NK-92 treated with Interleukin-12 subunit alpha and Interleukin-12 subunit beta, amount 100 ng/mL, for 24 hours (cell line): ENCODE measurements around the gene MRGPRE.

Experiments used
- DNase-seq: peaks from one replicate; lab custom pipeline; 2025; lab: John Stamatoyannopoulos, UW

The MRGPRE gene

DNA sequence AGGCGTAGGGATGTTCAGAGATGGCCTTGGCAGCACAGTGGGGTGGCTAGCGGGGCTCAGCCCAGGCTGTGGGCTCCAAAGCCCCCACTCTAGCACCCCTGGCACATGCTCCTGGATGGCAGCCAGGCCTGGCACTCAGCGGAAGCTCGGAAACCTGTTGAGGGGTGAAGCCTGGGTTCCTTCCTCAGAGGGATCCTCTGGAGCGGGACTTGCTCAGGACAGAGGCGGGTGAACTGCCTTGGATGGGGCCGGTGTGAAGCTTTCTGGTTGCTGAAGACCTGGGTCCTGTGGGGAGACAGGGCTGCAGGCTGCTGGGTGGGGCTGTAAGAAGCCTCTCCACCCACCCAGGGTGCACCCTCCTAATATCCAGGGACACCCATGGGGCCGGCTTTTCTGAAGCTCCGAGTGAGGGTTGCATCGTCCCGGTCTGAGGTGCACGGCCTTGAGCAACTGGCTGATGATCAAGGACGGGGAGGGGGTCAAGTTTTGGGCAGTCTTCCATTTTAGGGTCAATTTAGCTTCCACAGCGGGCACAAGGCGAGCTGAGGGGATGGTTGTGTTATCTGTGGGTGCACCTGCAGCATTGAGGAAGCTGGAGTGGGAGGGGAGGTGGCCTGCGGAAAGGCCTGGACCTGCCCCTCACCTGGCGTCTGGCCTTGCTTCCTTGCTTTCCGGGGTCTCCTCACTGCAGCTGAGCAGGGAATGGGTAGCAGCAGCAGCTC lies 5.2 kb downstream of the MRGPRE start:
- no peak for DNase-seq

DNA sequence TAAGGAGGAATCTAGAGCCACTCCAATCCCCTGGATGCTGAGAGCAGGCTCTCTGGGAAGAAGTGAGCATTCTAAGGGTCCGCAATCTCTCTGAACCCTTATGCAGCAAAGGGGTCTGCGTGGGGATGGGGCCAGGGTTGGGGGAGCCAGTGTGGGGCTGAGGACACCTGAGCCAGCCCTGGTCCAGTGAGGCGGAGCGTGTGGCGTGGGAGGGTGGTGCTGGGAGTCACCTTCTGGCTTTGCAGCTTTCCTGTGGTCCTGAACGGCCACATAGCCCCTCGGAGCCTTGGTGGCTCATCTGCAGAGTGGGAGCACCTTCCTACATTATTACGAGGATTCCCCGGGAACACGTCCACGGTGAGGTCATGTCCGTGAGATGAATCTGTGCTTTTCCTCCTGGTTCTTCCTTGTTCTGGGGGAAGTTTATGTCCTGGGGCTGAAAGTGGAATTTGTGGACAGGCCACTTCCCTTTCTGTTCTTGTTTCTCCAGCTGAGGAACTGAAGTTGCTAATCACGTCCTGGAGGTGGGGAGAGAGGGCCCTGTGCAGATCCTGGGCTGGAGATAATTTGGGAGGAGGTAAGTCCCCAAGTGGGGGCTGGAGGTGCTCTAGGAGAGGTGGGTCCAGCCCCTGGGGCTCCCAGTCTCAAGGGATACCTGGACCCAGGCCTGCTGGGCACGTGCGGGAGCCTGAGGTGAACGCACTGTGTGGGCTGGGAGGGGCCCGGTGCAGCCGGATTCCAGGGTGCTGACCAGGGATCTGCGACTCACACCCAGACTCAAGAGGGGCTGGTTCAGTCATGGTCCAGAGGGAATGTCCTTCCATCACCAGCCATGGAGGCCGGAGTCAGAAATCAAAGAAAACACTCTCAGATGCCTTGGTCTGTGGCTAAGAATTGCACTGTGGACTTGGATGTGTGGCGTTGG lies 6.1 kb downstream of the MRGPRE start:
- no peak for DNase-seq

DNA sequence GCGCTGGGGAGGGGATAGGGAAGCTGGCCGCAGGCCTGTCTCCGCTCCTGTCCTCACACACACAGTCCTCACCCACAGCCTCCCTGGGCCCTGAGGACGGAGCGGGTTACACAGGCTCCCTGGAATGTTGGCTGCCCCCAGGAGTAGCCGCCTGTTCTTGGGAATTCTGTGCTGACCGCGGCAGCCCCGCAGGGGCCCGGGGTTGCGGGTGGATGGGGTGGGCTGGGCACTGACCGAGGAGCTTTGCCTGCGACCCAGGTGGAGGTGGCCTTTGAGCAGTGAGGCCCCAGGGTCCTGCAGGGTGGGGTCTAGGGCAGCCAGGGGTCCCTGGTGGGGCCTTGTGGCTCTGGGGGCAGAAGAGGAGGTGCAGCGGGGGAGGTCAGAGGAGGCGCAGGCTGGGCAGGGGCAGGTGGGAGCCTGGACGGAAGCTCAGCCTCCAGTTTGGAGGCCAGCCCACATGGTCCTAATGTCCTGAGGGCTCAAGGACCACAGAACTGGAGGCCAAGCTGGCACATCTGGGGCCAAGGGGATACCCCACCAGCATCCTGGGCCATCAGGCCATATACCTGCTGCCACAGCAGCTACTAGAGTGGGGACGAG lies 7.0 kb downstream of the MRGPRE start:
- DNase-seq: no peak

DNA sequence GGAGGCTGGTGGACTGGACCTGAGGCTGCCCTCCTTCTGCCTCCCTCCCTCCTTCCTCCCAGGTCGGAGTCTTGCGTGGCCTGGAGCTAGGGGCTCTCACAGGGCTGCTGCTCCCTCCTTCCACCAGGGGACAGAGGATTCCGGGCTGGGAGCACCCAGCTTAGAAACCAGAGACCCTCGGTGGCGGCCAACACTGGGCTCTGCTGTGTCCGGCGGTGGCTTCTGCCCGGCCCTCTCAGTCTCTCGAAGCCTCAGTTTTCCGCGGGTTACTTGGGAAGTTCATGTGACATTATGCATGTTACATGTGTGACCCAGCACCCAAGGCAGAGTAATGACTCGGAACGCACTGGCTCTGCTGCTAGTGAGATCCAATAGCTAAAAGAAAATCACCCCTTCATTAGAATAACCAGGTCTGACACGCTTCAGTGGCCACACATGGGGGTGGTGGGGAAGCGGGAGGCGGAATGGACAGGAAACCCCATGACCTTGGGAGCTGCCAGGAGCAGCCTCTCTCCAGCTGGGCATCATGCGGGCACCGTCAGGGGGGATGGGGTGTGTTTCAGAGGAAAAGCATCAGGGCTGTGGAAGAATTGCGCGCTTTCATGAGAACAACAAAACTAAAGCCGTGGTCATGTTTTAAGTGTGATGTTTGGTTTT lies 7.7 kb downstream of the MRGPRE start:
- no peak for DNase-seq

DNA sequence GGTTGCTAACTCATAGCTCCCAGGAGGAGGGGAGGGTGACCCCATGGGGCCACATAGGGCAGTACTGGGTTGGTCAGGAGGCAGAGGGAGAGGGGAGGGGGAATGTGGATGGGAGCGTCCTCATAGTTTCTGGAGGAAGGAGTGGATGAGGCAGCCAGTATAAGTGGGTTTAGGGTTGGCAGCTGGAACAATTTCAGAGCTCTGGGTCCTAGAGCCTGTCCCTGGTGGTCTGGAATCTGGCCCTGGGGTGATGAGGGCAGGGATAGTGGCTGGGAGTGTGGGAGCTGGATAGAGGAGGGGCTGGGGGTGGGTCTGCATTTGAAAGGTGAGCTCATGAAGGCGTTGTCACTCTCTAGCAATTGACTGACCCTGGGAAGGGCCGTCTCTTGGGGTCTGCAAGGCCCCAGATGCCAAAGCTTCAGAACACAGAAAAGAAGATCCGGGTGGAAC lies 8.3 kb downstream of the MRGPRE start:
- DNase-seq: no peak

DNA sequence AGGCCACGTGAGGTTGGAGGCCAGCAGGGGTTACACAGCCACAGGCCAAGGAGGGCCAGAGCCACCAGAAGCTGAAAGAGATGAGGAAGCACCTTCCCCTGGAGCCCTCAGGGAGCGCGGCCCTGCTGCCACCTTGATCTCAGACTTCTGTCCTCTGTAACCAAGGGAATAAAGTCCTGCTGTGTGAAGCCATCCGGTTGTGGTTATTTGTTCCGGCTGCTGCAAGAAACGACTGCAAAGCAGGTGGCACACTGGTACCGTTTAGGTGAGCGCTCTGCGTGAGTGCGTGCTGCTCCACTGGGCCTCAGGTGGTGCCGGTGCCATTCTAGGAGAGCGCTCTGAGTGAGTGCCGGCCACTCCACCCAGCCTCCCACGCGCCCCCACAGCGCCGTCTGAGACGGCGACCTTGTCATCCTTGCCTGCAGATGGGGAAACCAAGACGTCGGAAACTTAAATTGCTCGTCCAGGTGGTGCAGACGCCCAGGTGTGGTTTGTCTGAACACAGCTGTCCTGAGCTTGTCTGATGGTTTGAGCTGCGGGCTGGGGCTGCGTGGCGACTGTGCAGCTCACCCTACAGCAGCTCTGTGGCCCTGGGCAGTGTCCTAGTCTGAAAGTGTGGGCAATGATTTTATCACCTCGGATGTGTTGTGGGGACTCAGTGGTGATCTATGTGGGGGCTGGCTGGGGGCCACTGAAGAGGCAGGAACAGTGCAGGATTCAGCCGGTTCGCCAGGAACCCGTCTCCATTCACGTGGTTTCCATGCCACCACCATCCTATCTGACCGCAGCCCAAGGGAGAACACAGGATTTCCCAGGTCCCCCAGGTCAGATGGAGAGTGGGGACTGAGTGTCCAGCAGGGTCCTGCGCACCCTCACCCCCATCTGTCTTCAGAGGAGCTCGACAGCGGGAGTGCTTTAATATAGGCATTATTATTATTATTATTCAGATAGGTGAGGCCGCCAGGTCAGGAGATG lies 9.0 kb downstream of the MRGPRE start:
- no peak for DNase-seq

DNA sequence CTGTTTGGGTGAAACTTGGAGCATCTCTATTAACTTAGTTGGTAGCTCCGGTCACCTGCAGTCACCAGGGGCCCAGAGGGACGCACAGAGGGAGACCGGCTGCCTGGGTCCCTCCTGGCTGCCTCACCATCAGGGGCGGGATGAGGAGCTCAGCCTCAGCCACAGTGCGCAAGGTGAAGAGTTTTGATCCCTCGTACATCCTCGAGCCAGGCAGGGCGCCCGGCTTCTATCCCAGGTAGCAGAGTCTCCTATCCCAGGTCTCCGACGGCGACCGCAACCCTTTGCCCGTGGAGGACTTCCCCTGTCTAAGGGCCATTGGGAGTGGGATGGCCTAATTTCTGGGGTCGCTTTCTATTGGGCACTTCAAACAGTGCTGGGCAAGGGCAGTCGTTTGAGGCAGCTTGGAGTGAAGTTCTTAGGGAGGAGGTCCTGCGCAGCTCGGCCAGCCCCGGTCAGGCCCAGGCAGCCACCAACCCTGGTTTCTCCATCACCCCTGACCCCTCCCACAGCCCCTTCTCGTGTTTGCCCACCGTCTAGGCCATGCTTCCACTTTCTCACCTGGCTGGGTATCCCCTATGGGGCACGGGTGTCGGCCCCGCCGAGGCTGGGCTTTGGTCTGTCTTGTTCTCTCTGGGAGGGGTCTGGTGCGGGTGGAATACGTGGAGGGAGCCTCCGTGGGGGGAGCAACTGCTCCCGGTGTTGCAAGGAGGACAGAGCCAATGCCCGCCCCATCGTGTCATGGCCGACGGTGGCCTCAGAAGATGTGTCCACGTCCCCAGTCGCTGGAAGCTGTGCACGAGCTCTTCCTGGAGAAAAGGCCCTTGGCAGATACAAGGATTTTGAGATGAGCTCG lies 10.0 kb downstream of the MRGPRE start:
- DNase-seq: no peak

DNA sequence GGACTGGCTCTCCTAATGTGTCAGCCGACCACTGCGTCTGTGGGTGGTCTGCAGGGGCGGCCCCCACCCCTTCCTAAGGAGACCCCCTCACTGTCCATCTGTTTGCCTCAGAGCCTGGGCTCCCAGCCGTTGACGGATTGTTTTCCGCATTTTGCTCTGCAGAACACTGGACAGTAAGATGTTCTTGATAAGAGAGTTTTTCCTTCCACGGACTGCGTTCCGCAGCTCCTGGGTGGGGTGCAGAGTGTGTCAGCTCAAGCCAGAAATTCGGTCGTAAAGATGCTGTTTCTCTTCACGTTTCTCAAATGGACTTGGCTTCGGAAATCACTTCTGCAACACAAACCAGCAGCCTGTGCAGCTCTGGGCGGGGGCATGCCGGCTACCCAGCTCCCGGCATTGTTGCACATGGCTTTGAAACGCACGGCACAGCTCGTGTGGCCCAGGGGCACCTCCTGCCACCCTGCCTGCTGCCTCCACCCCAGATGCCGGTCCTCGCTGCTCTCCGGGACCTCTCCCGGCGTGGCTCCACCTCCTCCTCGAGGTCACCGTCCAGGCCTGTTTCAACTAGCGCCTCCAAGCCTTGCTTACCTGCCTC lies 10.7 kb downstream of the MRGPRE start:
- no peak for DNase-seq

DNA sequence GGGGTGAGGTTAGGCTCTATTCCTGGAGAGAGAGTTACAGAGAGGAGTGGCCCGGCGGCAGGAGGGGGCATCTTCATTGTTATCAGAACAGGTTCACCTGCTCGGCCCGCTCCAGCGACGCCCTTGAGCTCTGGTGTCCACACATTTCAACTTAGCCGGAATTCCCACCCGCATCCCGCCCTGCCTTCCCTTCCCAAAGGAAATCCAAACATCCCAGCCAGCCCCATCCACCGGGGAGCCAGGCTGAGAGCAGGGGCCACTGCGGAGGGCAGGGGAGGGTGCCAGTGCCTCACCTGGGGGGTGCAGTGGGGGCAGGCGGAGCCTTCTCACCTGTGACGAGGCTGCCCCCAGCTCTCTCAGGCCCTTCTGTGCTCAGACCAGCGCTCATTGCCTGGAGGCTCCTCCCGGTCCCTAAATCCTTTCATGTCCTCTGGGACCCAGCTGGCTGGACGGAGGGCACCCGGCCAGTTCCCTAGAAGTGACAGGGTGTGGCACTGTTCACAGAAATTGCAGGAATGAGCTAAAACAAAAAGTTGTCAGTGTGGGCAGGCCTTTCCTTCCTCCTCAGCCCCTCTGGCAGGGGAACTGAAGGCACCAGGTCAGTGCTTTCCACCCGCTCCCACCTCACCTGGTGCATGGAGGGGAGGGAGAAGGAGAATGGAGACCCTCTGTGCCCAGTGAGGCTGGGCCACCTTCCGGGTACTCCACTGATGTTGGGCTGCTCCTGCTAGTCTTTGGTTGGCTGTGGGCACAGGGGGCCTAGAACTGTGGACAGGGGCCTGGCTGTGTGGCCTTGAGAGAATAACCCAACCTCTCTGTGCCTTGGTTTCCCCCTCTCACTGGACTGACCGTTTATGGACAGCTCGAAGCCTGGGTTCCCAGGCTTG lies 11.5 kb downstream of the MRGPRE start:
- no peak for DNase-seq

DNA sequence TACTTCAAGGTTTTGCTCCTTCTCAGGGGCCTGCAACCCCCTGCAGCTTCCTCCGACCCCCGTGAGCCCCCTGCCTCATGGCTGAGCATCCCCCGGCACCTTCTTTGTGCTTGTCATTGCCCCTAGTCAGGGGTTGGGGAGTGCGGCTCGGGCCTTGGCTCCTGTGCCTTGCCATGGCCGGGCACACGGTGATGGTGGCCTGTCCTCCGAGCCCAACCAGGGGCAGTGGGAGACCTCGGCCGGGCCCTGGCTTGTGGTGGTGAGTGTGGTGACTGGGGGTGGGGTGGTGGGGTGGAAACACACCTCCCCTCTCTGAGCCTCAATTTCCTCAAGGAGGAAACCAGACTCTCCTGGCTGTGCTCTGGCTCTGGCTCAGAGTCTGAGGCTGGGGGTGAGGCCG lies 12.1 kb downstream of the MRGPRE start:
- DNase-seq: no peak

DNA sequence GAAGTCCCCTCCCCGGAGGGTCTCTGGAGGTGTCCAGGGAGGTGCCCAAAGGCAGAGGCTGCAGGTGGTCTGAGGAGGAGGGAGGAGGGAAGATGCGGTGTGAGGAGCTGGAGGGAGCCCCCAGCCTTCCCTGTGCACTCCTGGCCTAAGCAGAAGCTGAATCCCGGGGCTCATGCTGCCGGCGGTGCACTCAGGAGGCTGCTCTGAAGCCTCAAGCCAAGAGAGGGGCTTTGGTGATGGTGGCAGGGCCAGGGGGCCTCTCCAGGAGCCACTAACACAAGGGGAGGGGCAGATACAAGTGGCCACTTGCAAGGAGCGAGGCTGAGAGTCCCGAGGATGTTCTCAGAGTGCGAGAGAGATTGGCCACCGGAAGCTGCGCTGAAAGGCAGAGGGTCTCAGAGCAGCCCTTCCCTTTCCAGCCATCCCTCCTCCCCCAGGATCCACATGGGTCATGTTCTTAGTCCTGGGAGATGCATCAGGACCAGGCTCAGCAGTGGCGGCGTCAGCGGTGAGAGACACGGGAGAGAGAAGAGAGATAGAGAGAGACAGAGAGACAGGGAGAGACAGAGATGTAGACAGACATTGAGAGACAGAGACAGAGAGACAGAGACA lies 12.8 kb downstream of the MRGPRE start:
- DNase-seq: no peak

DNA sequence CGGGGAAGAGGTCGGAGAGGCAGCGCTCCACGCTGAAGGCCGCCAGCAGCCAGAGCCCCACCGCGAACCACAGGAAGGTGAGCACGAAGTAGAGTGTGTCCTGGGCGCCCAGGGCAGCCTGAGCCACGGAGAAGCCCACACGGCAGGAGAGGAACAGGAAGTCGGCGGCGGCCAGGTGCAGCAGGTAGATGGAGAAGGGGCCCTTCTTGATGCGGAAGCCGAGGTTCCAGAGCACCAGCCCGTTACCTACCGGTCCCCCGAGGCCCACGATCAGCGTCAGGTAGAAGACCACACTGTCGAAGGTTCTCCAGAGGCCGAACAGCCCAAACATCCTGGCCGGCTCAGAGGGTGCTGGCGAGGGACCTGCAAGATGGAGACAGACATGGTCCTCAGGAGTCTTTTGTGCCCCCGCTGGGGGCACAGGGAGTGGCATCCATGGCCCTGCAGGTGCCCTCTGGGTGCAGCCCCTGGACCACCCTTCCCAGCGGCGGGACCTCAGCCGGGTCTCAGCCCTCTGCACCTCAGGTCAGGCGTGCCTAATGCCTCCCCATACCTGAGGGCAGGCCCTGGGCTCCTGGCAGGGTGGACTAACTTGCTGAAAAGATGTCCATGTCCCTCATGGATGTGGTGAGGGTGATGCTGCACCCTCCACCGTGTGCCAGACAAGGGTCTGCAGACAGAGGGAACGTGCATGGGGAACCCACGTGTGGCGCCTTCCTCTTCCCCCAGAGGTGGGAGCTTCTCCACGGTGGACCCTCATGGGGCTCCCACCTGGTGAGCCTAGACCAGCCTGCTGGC lies 13.5 kb downstream of the MRGPRE start, which contains the start of gene MRGPRG:
Gene MRGPRG (minus strand): TSS at position 331 of the 798 bp plus-strand sequence. CDS start 0 bp downstream, at position 331.
- no peak for DNase-seq

DNA sequence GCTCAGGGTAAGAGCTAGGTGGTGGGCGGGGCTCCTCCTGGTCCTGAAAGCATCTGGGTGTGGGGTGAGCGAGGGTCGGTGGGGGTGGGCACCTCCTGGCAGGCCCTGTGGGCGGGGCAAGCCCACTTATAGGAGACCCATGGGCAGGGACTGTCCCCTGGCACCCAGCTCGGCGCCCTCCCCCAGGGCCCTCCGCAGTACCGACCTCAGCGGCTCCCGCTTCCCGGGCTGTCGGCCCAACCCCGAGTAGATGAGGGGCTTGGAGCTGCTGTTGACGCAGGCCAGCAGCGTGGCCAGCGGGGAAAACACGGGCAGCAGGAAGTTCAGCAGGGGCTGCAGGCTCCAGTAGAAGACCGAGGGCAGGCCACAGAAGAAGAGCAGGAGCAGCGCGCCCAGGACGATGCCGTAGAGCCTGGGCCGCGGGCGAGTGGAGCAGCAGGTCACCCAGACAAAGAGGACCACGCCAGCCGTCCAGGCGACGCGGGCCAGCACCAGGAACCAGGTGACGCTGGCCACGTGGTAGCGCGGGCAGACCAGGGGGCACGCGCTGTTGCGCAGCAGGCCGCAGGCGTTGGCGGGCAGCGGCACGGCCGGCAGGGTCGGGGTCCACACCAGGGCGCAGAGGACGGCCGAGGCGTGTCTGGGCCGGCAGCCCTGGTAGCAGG lies 14.3 kb downstream of the MRGPRE start:
- no peak for DNase-seq

DNA sequence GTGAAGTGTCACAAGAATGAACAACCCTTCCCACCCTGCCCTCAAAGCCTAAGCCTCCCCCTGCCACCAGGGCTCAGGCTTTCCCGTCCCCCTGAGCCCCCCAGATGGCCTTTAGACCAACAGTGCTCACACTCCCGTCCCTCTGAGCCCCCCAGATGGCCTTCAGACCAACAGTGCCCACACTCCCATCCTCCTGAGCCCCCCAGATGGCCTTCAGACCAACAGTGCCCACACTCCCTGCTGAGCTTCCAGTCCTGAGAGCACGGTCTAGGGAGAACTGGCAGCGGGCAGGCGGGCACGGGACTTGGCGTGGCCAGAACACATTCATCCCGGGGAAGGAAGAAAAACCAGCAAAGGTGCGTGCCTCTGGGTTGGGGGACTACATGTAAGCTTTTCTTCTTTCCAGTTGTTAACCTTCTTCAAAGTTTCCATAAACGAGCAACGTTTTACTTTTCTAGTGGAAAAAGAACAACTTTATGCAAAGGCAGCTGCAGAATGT lies 16.1 kb downstream of the MRGPRE start:
- DNase-seq: no peak

DNA sequence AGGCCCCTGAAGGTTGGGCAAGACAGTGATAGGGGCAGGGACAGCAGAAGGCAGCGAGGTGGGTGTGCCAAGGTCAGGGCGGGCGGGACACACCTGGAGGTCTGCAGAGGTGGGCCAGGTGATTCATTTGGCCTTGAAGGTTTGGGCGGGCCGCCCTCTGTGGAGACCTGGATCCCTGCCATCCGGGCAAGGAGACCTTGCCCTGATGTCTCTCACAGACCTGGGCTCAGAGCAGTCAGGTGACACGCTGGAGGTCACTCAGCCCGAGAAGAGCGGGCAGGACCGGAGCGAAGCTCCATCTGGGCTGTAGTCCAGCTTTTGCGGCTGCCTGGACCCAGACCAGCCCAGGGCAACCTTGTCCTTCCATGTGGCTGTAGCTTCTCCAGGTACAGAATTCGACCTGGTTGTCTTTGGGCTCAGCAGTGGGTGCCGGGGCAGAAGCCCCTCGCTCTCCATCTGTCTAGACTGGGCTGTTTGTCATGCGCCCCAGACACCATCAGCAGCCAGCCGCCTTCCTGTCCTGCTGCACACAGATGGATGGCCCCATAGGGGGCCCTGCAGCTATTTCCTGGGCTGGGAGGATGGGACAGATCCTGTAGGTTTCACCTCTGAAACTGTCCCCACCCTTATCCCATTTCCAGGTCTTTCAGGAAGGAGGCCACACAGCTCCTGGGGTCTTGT lies 16.7 kb downstream of the MRGPRE start:
- no peak for DNase-seq

DNA sequence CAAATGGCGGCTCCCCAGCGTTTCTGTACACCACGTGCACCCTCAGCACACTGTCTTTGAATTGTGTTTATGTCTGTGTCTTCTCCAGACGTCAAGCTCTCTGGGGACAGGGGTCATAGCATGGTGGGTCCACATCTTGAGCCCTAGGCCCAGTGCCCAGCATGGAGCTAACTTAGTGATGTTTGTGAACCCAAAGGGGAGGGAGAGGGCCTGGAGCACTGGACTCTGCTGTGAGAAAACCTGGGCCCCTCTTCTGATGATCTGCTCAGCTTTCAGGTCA lies 17.9 kb downstream of the MRGPRE start:
- DNase-seq: no peak
